Ovary (tissue), 9 donors: Measurements from ENCODE around the gene MYH15. TPM values are rescaled to one million over a fixed set of nuclear protein-coding genes. Genes with fewer than 3 reads are reported as not detected.

Experiments
- DNase-seq, 5 donors: peaks; one replicate each; pipeline ENCODE4 v3.0.0-alpha.2; 2019 to 2020
- H3K27ac ChIP-seq, 2 donors: fragments of 200-600 bp; one replicate each; pipeline versions ENCODE4 v1.5.1 to v1.8.0; 2019 to 2022
- H3K27me3 ChIP-seq: fragments of 200-600 bp; one replicate; pipeline ENCODE4 v1.8.0; 2022
- H3K36me3 ChIP-seq: fragments of 200-600 bp; sonication (generic); one replicate; pipeline ENCODE4 v1.5.1; 2019
- H3K4me1 ChIP-seq: one replicate; pipeline ENCODE4 v1.8.1; 2013; ENCODE audit warnings: mild to moderate bottlenecking, moderate library complexity; ENCODE audit not compliant: insufficient read depth
- H3K4me3 ChIP-seq: fragments of 200-600 bp; sonication (generic); one replicate; pipeline ENCODE4 v1.5.1; 2017
- H3K9me3 ChIP-seq, 2 donors: fragments of 200-600 bp in 1 of 2; sonication (generic) in 1 of 2; one replicate each; pipeline versions ENCODE4 v1.5.1 to v1.8.1; 2013 to 2019; ENCODE audit warnings: mild to moderate bottlenecking in 1 of 2, moderate library complexity in 1 of 2
- EP300 ChIP-seq: sonication (generic); formaldehyde crosslinking; IDR thresholded peaks from one replicate; pipeline ENCODE4 v1.6.1; 2017; ENCODE audit warnings: antibody characterized with exemption
- POLR2A ChIP-seq: fragments of 450-650 bp; IDR thresholded peaks from one replicate; pipeline ENCODE4 v1.6.1; 2017; ENCODE audit warnings: antibody characterized with exemption, mild to moderate bottlenecking, moderate library complexity
- WGBS, 3 donors: extraction: QIAGEN DNeasy Blood & Tissue Kit in 1 of 3; methylation state at CpG; one replicate each; pipeline versions ENCODE4 v1.1.5 to v1.1.7; 2013 to 2017; 5-methylcytosine and 5-hydroxymethylcytosine counted together
- intact Hi-C, 4 donors: fragments of 100-400 bp; cut with DNase I; formaldehyde crosslinking; loops; one replicate each; pipeline versions ENCODE4 v1.11.0 to v1.15.1; 2022 to 2023
- polyA plus RNA-seq, 2 donors: library from polyadenylated mRNA; stranded (reverse); fragments of 200-250 nt in 1 of 2; fragments of 350-450 nt in 1 of 2; fragmentation: Illumina TruSeq in 1 of 2; extraction: RNeasy Lipid Tissue Mini Kit (QIAGEN cat#74804) in 1 of 2; gene quantifications; one replicate each; pipeline ENCODE4 v1.2.3, GENCODE V29; 2013 to 2014
- total RNA-seq, 7 donors: library from RNA; depleted of rRNA in 2 of 7; stranded (reverse); fragments of >200 nt in 2 of 7; fragmentation: NEBNext Ultra II Directional in 3 of 7; extraction: Animal tissue kit (Norgen Biotek cat#: 25700) in 3 of 7; gene quantifications; one replicate each; pipeline versions ENCODE4 v1.1.0 to v1.2.4, GENCODE V29; 2016 to 2023
- TF ChIP-seq, protein P1 (sequence below), 3 donors: fragments of 450-650 bp in 2 of 3; fragments of 200-600 bp in 1 of 3; IDR thresholded peaks; one replicate each; pipeline versions ENCODE4 v1.5.1 to v1.8.0; 2016 to 2022; ENCODE audit warnings: antibody characterized with exemption in 3 of 3, mild to moderate bottlenecking in 1 of 3
- donor health status: DM: no; HTN: no; CAD: no; lungs with moderate emphysema.
- donor health status: DM: no; HTN: no; CAD: no.
- donor health status: Bipolar disorder and iron deficiency.
- donor health status: DM: yes; HTN: yes; CAD: no.
- donor health status: DM: no; HTN: no; CAD: no.
- donor health status: DM: yes; HTN: yes; CAD: no.

The MYH15 gene
- total and polyA plus RNA-seq, 9 donors, result 0.05 to 0.57 (median 0.11) TPM; not detected in 3

DNA sequence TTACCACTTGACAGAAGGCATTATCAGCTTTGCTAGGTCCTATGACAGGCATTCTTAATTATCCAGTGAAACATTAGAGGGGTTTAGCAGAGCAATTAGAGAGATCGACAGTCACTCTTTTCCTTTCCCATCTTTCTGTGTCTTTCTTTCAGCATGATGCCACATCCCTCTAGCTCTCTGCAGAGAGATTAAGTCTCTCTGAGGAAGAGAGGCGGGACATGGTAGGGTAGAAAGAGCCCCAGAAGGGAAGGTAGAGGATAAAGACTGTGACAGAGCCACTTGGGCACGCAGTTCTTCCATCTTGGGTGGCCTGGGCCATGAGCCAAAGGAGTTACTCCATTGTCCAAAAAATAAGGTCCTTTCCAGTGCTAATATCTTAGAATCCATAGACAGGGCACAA, 158.2 kb downstream of the MYH15 start:
- H3K4me3 ChIP-seq, result no peak overlapping the region

DNA sequence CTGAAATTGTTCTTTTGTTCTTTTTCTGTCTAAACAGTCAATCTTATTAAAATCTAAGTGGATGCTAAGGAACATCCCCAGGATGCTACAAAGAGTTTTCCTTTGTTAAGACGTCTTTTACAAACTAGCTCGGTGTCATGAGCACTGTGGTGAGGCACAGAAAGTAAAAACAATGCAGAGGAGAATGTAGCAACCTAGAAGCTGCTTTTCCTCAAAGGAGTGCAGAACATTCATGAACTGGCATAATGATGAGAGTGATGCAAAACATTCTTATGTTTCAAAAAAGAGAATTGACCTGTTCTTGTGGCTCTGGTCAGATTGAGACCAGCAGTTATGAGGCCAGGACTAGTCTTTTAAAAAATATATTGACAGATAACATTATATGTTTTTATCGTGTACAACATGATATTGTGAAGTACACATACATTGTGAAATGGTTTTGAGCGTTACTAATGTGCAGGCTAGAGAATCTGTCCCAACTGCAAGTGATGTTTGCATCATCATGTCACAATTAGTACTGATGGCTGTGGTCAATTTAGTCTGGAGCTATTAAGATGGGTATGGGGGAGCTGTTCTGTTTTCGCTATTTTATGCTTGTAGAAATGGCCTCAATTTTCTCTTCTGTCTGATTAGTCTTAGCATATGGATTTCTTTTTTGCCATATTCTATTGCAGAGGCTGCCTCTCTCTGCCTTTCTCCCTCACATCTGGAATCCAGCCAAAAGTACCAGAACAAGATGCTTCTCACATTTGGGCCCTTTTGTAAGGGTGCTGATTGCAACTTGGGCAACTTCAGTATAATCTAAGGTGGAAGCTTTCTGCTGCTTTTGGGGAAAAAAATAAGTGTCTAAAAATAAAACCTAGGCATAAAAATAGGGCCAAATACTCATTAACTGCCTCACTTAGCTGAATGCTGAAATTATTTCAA, 163.8 kb downstream of the MYH15 start:
- Histone ChIP-seq H3K27me3 (no peaks in the 10 kb centered on the region), H3K4me3 (no peak overlapping the region), H3K27ac (no peak overlapping the region), H3K9me3 (no peaks in the 10 kb centered on the region), H3K36me3 (no peaks in the 10 kb centered on the region), H3K4me1 (no peaks in the 10 kb centered on the region)
- DNase-seq, result no peak
- WGBS, 3 donors, result 77 to 86% (median 85%) methylated on average over 5 of the region's 5 CpGs
- TF ChIP-seq, protein P1, sequence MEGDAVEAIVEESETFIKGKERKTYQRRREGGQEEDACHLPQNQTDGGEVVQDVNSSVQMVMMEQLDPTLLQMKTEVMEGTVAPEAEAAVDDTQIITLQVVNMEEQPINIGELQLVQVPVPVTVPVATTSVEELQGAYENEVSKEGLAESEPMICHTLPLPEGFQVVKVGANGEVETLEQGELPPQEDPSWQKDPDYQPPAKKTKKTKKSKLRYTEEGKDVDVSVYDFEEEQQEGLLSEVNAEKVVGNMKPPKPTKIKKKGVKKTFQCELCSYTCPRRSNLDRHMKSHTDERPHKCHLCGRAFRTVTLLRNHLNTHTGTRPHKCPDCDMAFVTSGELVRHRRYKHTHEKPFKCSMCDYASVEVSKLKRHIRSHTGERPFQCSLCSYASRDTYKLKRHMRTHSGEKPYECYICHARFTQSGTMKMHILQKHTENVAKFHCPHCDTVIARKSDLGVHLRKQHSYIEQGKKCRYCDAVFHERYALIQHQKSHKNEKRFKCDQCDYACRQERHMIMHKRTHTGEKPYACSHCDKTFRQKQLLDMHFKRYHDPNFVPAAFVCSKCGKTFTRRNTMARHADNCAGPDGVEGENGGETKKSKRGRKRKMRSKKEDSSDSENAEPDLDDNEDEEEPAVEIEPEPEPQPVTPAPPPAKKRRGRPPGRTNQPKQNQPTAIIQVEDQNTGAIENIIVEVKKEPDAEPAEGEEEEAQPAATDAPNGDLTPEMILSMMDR (IDR thresholded peaks at IDR 0.05), result no peak
- TF ChIP-seq EP300, result no peak
- TF ChIP-seq POLR2A, result no peak
- intact Hi-C loops, result no loop called here

More for the DNA sequence above, 158.2 kb downstream of the MYH15 start:
- DNase-seq, result no peak
- 54 to 71% (median 69%) methylated on average over 3 of the region's 3 CpGs for WGBS, 3 donors
- no peaks in the 10 kb centered on the region for H3K36me3 ChIP-seq
- no peak overlapping the region for H3K27ac ChIP-seq
- no peaks in the 10 kb centered on the region for H3K9me3 ChIP-seq
- H3K4me1 ChIP-seq, result no peaks in the 10 kb centered on the region
- intact Hi-C loops, result no loop called here
- no peak for TF ChIP-seq EP300
- TF ChIP-seq POLR2A, result no peak
- TF ChIP-seq, protein P1 (IDR thresholded peaks at IDR 0.05), result no peak
- H3K27me3 ChIP-seq, result no peaks in the 10 kb centered on the region

DNA sequence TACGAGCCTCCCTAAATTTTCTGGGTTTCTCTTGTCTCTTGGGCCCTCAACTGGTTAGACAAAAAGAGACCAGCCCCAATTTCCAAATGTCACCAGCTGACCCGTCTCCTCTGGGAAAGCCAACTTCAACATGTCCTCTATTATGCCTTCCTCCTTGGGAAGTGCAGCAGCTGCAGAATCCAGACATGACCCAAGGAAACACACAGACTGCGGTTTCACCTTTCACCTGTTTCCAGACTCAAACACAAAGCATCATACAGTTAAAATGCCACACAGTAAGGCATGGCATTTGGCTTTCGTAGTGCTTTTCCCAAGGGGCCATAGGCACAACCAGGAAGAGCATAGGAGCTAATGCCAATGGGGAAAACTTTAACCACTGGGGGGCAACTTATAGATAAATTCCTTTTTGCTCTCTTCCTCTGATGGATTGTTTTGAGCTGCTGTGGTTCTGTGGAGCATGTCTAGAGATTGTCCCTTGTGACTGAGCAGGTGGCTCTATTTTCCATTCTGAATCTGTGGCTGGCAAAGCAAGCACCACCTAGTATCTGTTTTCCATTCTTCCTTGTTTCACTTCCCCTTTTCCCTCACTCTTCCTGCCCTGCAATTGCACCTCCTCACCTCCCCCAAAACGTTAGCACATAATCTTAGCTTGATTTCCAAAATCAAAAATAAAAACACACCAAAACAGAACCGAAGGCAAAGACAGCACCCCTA, 164.7 kb downstream of the MYH15 start:
- no peak overlapping the region for H3K27ac ChIP-seq
- 35 to 78% (median 57%) methylated on average over 6 of the region's 6 CpGs for WGBS, 3 donors
- no peak overlapping the region for H3K4me3 ChIP-seq
- no peaks in the 10 kb centered on the region for H3K27me3 ChIP-seq
- intact Hi-C loops, result no loop called here
- no peak for DNase-seq
- no peaks in the 10 kb centered on the region for H3K9me3 ChIP-seq
- TF ChIP-seq, protein P1 (IDR thresholded peaks at IDR 0.05), result no peak
- H3K4me1 ChIP-seq, result no peaks in the 10 kb centered on the region
- H3K36me3 ChIP-seq, result no peaks in the 10 kb centered on the region

DNA sequence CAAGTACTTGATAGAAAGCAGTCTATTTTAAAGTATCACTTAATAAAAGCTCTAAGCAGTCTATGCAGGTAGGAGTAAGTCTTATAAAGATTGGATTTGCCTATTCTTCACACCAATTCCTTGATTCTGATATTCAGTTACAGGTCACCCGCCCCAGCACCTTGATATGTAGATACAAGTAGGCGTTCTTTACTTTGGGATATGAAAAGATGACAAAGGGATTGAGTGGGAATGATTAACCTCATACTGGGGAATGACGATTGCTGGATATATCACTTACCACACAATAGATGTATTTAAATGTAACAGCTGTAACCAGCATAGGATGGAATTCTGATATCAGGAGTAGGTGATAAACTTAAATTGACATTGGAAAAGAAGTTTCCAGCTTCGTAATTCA, 166.9 kb downstream of the MYH15 start:
- Histone ChIP-seq H3K36me3 (no peaks in the 10 kb centered on the region), H3K9me3 (no peaks in the 10 kb centered on the region), H3K27ac (no peak overlapping the region), H3K27me3 (no peaks in the 10 kb centered on the region), H3K4me3 (no peak overlapping the region), H3K4me1 (no peaks in the 10 kb centered on the region)
- no peak for DNase-seq
- intact Hi-C loops, result no loop called here
- TF ChIP-seq, protein P1 (IDR thresholded peaks at IDR 0.05), result no peak
- no peak for TF ChIP-seq POLR2A
- TF ChIP-seq EP300, result no peak
- 87 to 93% (median 88%) methylated on average over 4 of the region's 4 CpGs for WGBS, 3 donors
